Measurements from ENCODE around the gene KRT3. TPM values are rescaled to one million over a fixed set of nuclear protein-coding genes. Genes with fewer than 3 reads are reported as not detected.

KRT3 gene
- total RNA-seq (not detected), polyA plus RNA-seq (under 1 TPM in 1 of 3 donors, not detected in 2; 0.53 TPM)
- long read RNA-seq, donor 1 = 0 reads
- long read RNA-seq, donor 2 = 0 reads
- long read RNA-seq, donor 3 = 0 reads
- long read RNA-seq, donor 4 = 0 reads
- long read RNA-seq, donor 5 = 0 reads
- long read RNA-seq, donor 6 = 0 reads
- long read RNA-seq, donor 7 = 0 reads
- long read RNA-seq, donor 8 = 0 reads
- long read RNA-seq, donor 9 = 0 reads
- long read RNA-seq, donor 10 = 0 reads

DNA sequence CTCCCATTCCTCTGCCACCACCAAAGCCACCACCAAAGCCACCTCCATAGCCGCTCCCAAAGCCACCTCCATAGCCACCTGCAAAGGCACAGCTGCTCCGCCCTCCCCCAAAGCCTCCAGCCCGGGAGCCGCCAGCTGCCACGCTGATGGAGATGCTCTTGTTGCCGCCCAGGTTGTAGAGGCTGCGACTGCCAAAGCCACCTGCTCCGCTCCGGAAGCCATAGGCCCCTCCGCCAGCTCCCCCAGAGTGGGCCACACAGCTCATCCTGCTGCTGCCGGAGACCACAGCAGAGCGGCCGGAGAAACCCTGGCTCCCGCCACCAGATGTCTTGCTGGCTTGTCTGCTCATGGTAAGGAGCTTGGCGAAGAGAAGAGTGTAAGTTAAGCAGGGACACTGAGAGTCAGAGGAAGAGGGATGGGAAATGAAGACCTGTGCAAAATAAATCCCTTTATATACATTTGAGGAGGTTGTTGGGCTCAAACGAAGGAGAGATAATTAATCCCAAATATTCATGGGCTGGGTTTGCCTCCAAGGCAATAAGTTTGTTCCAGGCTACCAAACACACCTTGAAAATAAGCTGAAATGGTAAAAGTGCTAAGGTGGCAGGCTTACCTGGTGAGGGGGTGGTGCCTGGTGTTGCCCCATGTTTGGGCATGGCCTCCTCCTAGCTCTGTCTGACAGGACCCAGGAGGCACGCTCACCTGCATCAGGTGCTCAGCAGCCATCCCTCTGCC, at the start of gene KRT3:
Gene KRT3, minus strand, starts transcription at position 424 of the 735 bp plus-strand sequence. Its CDS starts 75 bp downstream, at position 349.
- 85 to 93% (median 88%) methylated on average over 10 to 17 of the region's 17 CpGs for WGBS, 5 donors
- H3K27me3 ChIP-seq = peaks cover 0 to 29% (median 5%) of the 10 kb centered on the region in 3 donors
- H3K9me3 ChIP-seq = no peaks in the 10 kb centered on the region
- peaks cover 5 to 11% (median 8%) of the 10 kb centered on the region in 4 donors for H3K4me1 ChIP-seq
- no peak for DNase-seq
- H3K36me3 ChIP-seq = no peaks in the 10 kb centered on the region
- H3K4me3 ChIP-seq = no peak within 1 kb of the TSS
- TF ChIP-seq CTCF (IDR thresholded peaks at IDR 0.05) (no peak), POLR2AphosphoS5 (IDR thresholded peaks at IDR 0.05) (no peak), POLR2A (IDR thresholded peaks at IDR 0.05) (no peak), EP300 (IDR thresholded peaks at IDR 0.05) (no peak)
- intact Hi-C loops (cut with DNase I; ENCODE audit: low total_unique reads) = no loop called here
- no peak within 1 kb of the TSS for H3K27ac ChIP-seq

- DNase-seq = no peak
- intact Hi-C loops (cut with DNase I; ENCODE audit: low total_unique reads) = no loop called here
- H3K4me1 ChIP-seq = no peaks in the 10 kb centered on the region
- H3K27me3 ChIP-seq = peaks cover 0 to 27% (median 0%) of the 10 kb centered on the region in 3 donors
- H3K36me3 ChIP-seq = no peaks in the 10 kb centered on the region
- no peak overlapping the region for H3K4me3 ChIP-seq
- no peak for TF ChIP-seq CTCF (IDR thresholded peaks at IDR 0.05)
- no peak for TF ChIP-seq POLR2AphosphoS5 (IDR thresholded peaks at IDR 0.05)
- TF ChIP-seq POLR2A (IDR thresholded peaks at IDR 0.05) = no peak
- TF ChIP-seq EP300 (IDR thresholded peaks at IDR 0.05) = no peak
- H3K27ac ChIP-seq = no peak overlapping the region
- no peaks in the 10 kb centered on the region for H3K9me3 ChIP-seq
- WGBS, 5 donors = 81 to 100% (median 94%) methylated on average over 1 to 11 of the region's 11 CpGs
Measured at GRCh38 chr12:52844386-52844785, 48.5 kb upstream of the KRT3 start.

GRCh38 chr12:52839436-52840105, 43.7 kb upstream of the KRT3 start:
- Histone ChIP-seq H3K27ac (no peak overlapping the region), H3K9me3 (no peaks in the 10 kb centered on the region), H3K36me3 (no peaks in the 10 kb centered on the region), H3K27me3 (peaks cover 0 to 50% (median 12%) of the 10 kb centered on the region in 3 donors), H3K4me1 (no peaks in the 10 kb centered on the region), H3K4me3 (no peak overlapping the region)
- TF ChIP-seq CTCF (IDR thresholded peaks at IDR 0.05) (no peak), POLR2AphosphoS5 (IDR thresholded peaks at IDR 0.05) (no peak), POLR2A (IDR thresholded peaks at IDR 0.05) (no peak), EP300 (IDR thresholded peaks at IDR 0.05) (no peak)
- 77 to 84% (median 79%) methylated on average over 18 of the region's 18 CpGs for WGBS, 5 donors
- DNase-seq = no peak
- intact Hi-C loops (cut with DNase I; ENCODE audit: low total_unique reads) = no loop called here

- H3K27ac ChIP-seq = no peak overlapping the region
- TF ChIP-seq CTCF (IDR thresholded peaks at IDR 0.05) (no peak), POLR2AphosphoS5 (IDR thresholded peaks at IDR 0.05) (no peak), EP300 (IDR thresholded peaks at IDR 0.05) (no peak), POLR2A (IDR thresholded peaks at IDR 0.05) (no peak)
Measured at GRCh38 chr12:52838609-52839435, 42.9 kb upstream of the KRT3 start.

More at GRCh38 chr12:52838609-52839435, 42.9 kb upstream of the KRT3 start:
- no peaks in the 10 kb centered on the region for H3K9me3 ChIP-seq
- 46 to 54% (median 51%) methylated on average over 10 to 14 of the region's 14 CpGs for WGBS, 5 donors
- no peak overlapping the region for H3K4me3 ChIP-seq
- DNase-seq = no peak
- no peaks in the 10 kb centered on the region for H3K36me3 ChIP-seq
- H3K4me1 ChIP-seq = no peaks in the 10 kb centered on the region
- H3K27me3 ChIP-seq = peaks cover 0 to 58% (median 12%) of the 10 kb centered on the region in 3 donors
- intact Hi-C loops (cut with DNase I; ENCODE audit: low total_unique reads) = no loop called here

All from stomach (tissue), 19 donors.